H1 (cell line): ENCODE data around the gene PPP2R3A. TPM values are rescaled to one million over a fixed set of nuclear protein-coding genes. Genes with fewer than 3 reads are reported as not detected.

Source experiments
- CTCF ChIA-PET: fragments of 300-600 bp; sonication (Branson Sonifier 250); formaldehyde crosslinking; loops from one replicate; lab custom pipeline; 2021; ENCODE audit not compliant: partially characterized antibody; lab: Charles Lee
- POLR2A ChIA-PET: fragments of 300-600 bp; sonication (Branson Sonifier 250); formaldehyde crosslinking; loops from one replicate; lab custom pipeline; 2021; ENCODE audit warnings: inconsistent platforms; ENCODE audit not compliant: partially characterized antibody; lab: Charles Lee
- DNase-seq, 2 experiments: peaks; one replicate each; pipeline versions ENCODE4 v3.0.0 to v3.0.0-alpha.2; 2010 to 2022; ENCODE audit warnings: low spot score in 2 of 2, low read depth in 1 of 2, mixed read lengths in 1 of 2
- FAIRE-seq: peaks from 2 replicates; lab custom pipeline; 2011; peaks lifted over from hg19 to GRCh38; lab: Jason Lieb, UNC
- H2AFZ ChIP-seq: 2 replicates; pipeline ENCODE4 v1.8.1; 2012; ENCODE audit warnings: low read length, inconsistent platforms
- H2AK5ac ChIP-seq: 2 replicates; pipeline ENCODE4 v1.6.1; 2013; ENCODE audit warnings: low read depth, low read length
- H2BK120ac ChIP-seq: replicated peaks from 2 replicates; pipeline ENCODE3; 2013; ENCODE audit warnings: low read depth, low read length, inconsistent platforms
- H2BK12ac ChIP-seq: 2 replicates; pipeline ENCODE4 v1.6.1; 2013; ENCODE audit warnings: low read depth, low read length
- H2BK15ac ChIP-seq: 2 replicates; pipeline ENCODE4 v1.6.1; 2013; ENCODE audit warnings: low read length
- H2BK20ac ChIP-seq: 2 replicates; pipeline ENCODE4 v1.6.1; 2013; ENCODE audit warnings: low read length
- H2BK5ac ChIP-seq: 2 replicates; pipeline ENCODE4 v1.6.1; 2013; ENCODE audit warnings: low read depth, low read length
- H3K14ac ChIP-seq: 2 replicates; pipeline ENCODE4 v1.6.1; 2013; ENCODE audit warnings: inconsistent platforms; ENCODE audit not compliant: insufficient read length
- H3K18ac ChIP-seq: 2 replicates; pipeline ENCODE4 v1.6.1; 2013; ENCODE audit warnings: low read length; ENCODE audit errors: extremely low read depth
- H3K23ac ChIP-seq: 2 replicates; pipeline ENCODE4 v1.6.1; 2013; ENCODE audit warnings: inconsistent platforms; ENCODE audit not compliant: insufficient read length
- H3K23me2 ChIP-seq: 2 replicates; pipeline ENCODE4 v1.6.1; 2013; ENCODE audit warnings: low read depth, low read length
- H3K27ac ChIP-seq: 2 replicates; pipeline ENCODE4 v1.6.1; 2011; ENCODE audit warnings: low read depth, low read length, inconsistent platforms
- H3K27me3 ChIP-seq, 4 experiments: replicated peaks in 1 of 4; 1 replicate in 1 of 4; 2 replicates in 3 of 4; pipeline versions ENCODE4 v1.6.1 to v1.8.1; 2011 to 2013; ENCODE audit warnings: low read length in 3 of 4, mild to moderate bottlenecking in 3 of 4, inconsistent platforms in 2 of 4, mixed read lengths in 2 of 4, moderate library complexity in 1 of 4; ENCODE audit not compliant: control insufficient read depth in 3 of 4, insufficient read depth in 3 of 4; ENCODE audit errors: extremely low read depth in 1 of 4
- H3K36me3 ChIP-seq, 4 experiments: 2 replicates each; pipeline versions ENCODE4 v1.6.1 to v1.8.1; 2011 to 2013; ENCODE audit warnings: mild to moderate bottlenecking in 4 of 4, low read length in 3 of 4, moderate library complexity in 2 of 4, control low read depth in 1 of 4, inconsistent platforms in 1 of 4; ENCODE audit not compliant: insufficient read depth in 4 of 4, control insufficient read depth in 2 of 4
- H3K4ac ChIP-seq: replicated peaks from 2 replicates; pipeline ENCODE3; 2013; ENCODE audit warnings: low read length, low read depth, mixed read lengths, inconsistent platforms; ENCODE audit not compliant: insufficient read length
- H3K4me1 ChIP-seq, 4 experiments: replicated peaks in 1 of 4; 1 replicate in 1 of 4; 2 replicates in 3 of 4; pipeline versions ENCODE4 v1.6.1 to v1.8.1; 2011 to 2013; ENCODE audit warnings: low read length in 3 of 4, inconsistent platforms in 2 of 4, mixed read lengths in 1 of 4; ENCODE audit not compliant: insufficient read depth in 4 of 4, control insufficient read depth in 3 of 4
- H3K4me2 ChIP-seq, 2 experiments: 2 replicates each; pipeline versions ENCODE4 v1.6.1 to v1.8.1; 2011 to 2013; ENCODE audit warnings: low read depth in 2 of 2, low read length in 2 of 2, control low read depth in 1 of 2, inconsistent platforms in 1 of 2, mild to moderate bottlenecking in 1 of 2; ENCODE audit not compliant: insufficient read depth in 1 of 2
- H3K4me3 ChIP-seq, 4 experiments: fragments of 200-600, 300-600 bp in 1 of 4; sonication (generic), shearing (Covaris generic), sonication (Bioruptor Twin) in 1 of 4; 2 replicates each; pipeline versions ENCODE4 v1.5.1 to v1.8.1; 2011 to 2016; ENCODE audit warnings: low read length in 4 of 4, low read depth in 3 of 4, control low read depth in 2 of 4, inconsistent platforms in 2 of 4, mild to moderate bottlenecking in 2 of 4, mixed read lengths in 1 of 4, moderate library complexity in 1 of 4; ENCODE audit not compliant: insufficient read depth in 2 of 4; ENCODE audit errors: extremely low read depth in 1 of 4
- H3K56ac ChIP-seq: replicated peaks from 2 replicates; pipeline ENCODE3; 2013; ENCODE audit warnings: low read depth, mild to moderate bottlenecking, mixed read lengths, low read length, inconsistent platforms; ENCODE audit not compliant: insufficient read length
- H3K79me1 ChIP-seq: 2 replicates; pipeline ENCODE4 v1.6.1; 2013; ENCODE audit warnings: low read depth, low read length, control low read depth
- H3K79me2 ChIP-seq, 2 experiments: 2 replicates each; pipeline versions ENCODE4 v1.6.1 to v1.8.1; 2012 to 2013; ENCODE audit warnings: low read length in 2 of 2, mild to moderate bottlenecking in 2 of 2, inconsistent platforms in 1 of 2; ENCODE audit not compliant: insufficient read depth in 2 of 2, control insufficient read depth in 1 of 2
- H3K9ac ChIP-seq, 4 experiments: replicated peaks in 1 of 4; 1 replicate in 1 of 4; 2 replicates in 3 of 4; pipeline versions ENCODE4 v1.6.1 to v1.8.1; 2011 to 2013; ENCODE audit warnings: low read depth in 3 of 4, low read length in 3 of 4, control low read depth in 2 of 4, mild to moderate bottlenecking in 2 of 4, moderate library complexity in 2 of 4, inconsistent platforms in 1 of 4; ENCODE audit errors: extremely low read depth in 1 of 4
- H3K9me3 ChIP-seq, 2 experiments: 2 replicates each; pipeline versions ENCODE4 v1.6.1 to v1.8.1; 2012 to 2013; ENCODE audit warnings: mild to moderate bottlenecking in 2 of 2, moderate library complexity in 2 of 2, control low read depth in 1 of 2, inconsistent platforms in 1 of 2, low read depth in 1 of 2, low read length in 1 of 2, mixed read lengths in 1 of 2; ENCODE audit not compliant: insufficient read depth in 2 of 2
- H4K20me1 ChIP-seq, 2 experiments: replicated peaks in 1 of 2; 2 replicates each; pipeline versions ENCODE3 to v1.8.1; 2011 to 2013; ENCODE audit warnings: inconsistent platforms in 2 of 2, low read length in 2 of 2, mild to moderate bottlenecking in 1 of 2; ENCODE audit not compliant: insufficient read depth in 2 of 2, control insufficient read depth in 1 of 2
- H4K5ac ChIP-seq: 2 replicates; pipeline ENCODE4 v1.6.1; 2013; ENCODE audit warnings: low read length, low read depth, mixed read lengths, inconsistent platforms; ENCODE audit not compliant: insufficient read length
- H4K8ac ChIP-seq: 2 replicates; pipeline ENCODE4 v1.8.0; 2013; ENCODE audit warnings: mild to moderate bottlenecking, moderate library complexity, low read length, inconsistent platforms; ENCODE audit not compliant: insufficient read depth; ENCODE audit errors: extremely low read depth
- H4K91ac ChIP-seq: replicated peaks from 2 replicates; pipeline ENCODE3; 2013; ENCODE audit warnings: low read length, mixed read lengths, inconsistent platforms; ENCODE audit not compliant: insufficient read length
- BCL11A ChIP-seq, 2 experiments: IDR thresholded peaks; one replicate each; pipeline ENCODE4 v1.6.1; 2011; ENCODE audit warnings: low read depth in 2 of 2, low read length in 2 of 2, mild to moderate bottlenecking in 2 of 2
- FOSL1 ChIP-seq: IDR thresholded peaks from 2 replicates; pipeline ENCODE4 v1.6.1; 2011; ENCODE audit warnings: mild to moderate bottlenecking, low read depth, low read length, moderate library complexity; ENCODE audit not compliant: insufficient read depth
- RXRA ChIP-seq: IDR thresholded peaks from 2 replicates; pipeline ENCODE4 v1.6.1; 2011; ENCODE audit warnings: low read depth, mild to moderate bottlenecking, low read length, moderate library complexity; ENCODE audit not compliant: insufficient read depth
- SIRT6 ChIP-seq: IDR thresholded peaks from one replicate; pipeline ENCODE4 v1.7.1; 2012; ENCODE audit warnings: low read length, inconsistent platforms
- SP4 ChIP-seq: IDR thresholded peaks from 2 replicates; pipeline ENCODE4 v1.6.1; 2012; ENCODE audit warnings: low read length, inconsistent platforms
- YY1 ChIP-seq: IDR thresholded peaks from 2 replicates; pipeline ENCODE4 v1.6.1; 2011; ENCODE audit warnings: low read depth, mild to moderate bottlenecking, low read length
- polyA plus RNA-seq, 7 experiments: library from polyadenylated mRNA; depleted of rRNA in 3 of 7; stranded (reverse) in 5 of 7; unstranded in 2 of 7; fragments of >200 nt in 5 of 7; fragments of 200-250 nt in 2 of 7; gene quantifications; 1 replicate in 5 of 7; 2 replicates in 1 of 7; 4 replicates in 1 of 7; pipeline versions ENCODE4 v1.2.1 to v1.2.3, GENCODE V29; 2011 to 2013; ENCODE audit warnings: missing spikeins in 2 of 7, mixed read lengths in 2 of 7
- total RNA-seq: library from RNA; stranded (reverse); fragmentation: NEBNext Ultra II Directional; extraction: Animal tissue kit (Norgen Biotek cat#: 25700); gene quantifications from 2 replicates; pipeline ENCODE4 v1.2.1, GENCODE V29; 2021

Gene PPP2R3A
- total and polyA plus RNA-seq, 2 of the 8 experiments (the other 6 are each of a cell fraction or from before 2014, with no cell fraction given), result 4.1 to 15.2 TPM

DNA sequence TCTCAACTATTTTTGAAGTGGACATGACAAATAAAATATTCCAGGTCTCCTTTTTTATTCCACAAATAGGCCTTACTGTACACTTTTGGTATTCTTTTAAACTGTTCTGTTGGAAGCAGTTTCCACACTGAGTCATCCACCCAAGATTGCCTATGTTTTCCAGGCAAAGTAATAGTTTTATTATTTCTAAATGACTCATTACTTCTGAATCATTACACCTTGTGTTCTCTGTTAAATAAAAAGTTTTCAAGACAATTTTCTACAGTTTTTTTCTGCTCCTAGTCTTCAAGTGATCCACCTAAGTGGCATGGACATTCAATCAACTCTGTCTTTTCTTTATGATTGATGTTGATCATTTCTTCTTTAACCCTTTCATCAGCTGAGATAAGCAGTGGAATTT lies 26.5 kb downstream of the PPP2R3A start:
- Histone ChIP-seq H2BK5ac (no peak overlapping the region), H4K8ac (no peak overlapping the region), H3K9me3 (no peaks in the 10 kb centered on the region), H3K27ac (no peak overlapping the region), H2BK12ac (no peak overlapping the region), H2AFZ (no peak overlapping the region), H3K79me2 (peaks cover 0 to 8% of the 10 kb centered on the region in 2 experiments; a peak in 1 of 4 replicates)
- DNase-seq, result no peak
- no peak for FAIRE-seq
- POLR2A ChIA-PET, result no interaction called here
- no peak for TF ChIP-seq FOSL1
- no peak for TF ChIP-seq SIRT6
- TF ChIP-seq BCL11A (IDR thresholded peaks at IDR 0.05; ENCODE audit: low read depth in 2 of 2, low read length in 2 of 2), result no peak
- no peak for TF ChIP-seq RXRA
- no peak for TF ChIP-seq SP4
- TF ChIP-seq YY1, result no peak
- TF ChIP-seq, all 59 proteins: peak for 0
- Histone ChIP-seq H4K20me1 (no peaks in the 10 kb centered on the region), H3K27me3 (peaks cover 0 to 1% (median 0%) of the 10 kb centered on the region in 4 experiments; a peak in 1 of 7 replicates), H4K5ac (no peak overlapping the region), H3K18ac (no peak overlapping the region), H3K4me2 (no peak overlapping the region), H3K79me1 (no peaks in the 10 kb centered on the region), H3K4me3 (no peak overlapping the region), H3K23me2 (no peaks in the 10 kb centered on the region), H2BK15ac (no peak overlapping the region), H3K56ac (no peak overlapping the region), H4K91ac (no peak overlapping the region), H2BK120ac (no peak overlapping the region), H3K36me3 (no peaks in the 10 kb centered on the region; a peak in 1 of 8 replicates), H2AK5ac (no peak overlapping the region), H3K9ac (no peak overlapping the region), H3K4ac (no peak overlapping the region), H3K14ac (no peak overlapping the region), H3K4me1 (no peaks in the 10 kb centered on the region; a peak in 3 of 7 replicates), H3K23ac (no peak overlapping the region), H2BK20ac (no peak overlapping the region)
- CTCF ChIA-PET, result no interaction called here
